ENCODE data around the gene CCDC154.

Gene CCDC154

GRCh38 chr16:1474796-1475551, 30.6 kb upstream of the CCDC154 start, which contains the start of gene CLCN7:
CLCN7 (minus strand) TSS chr16:1475028; CDS start chr16:1474974, 54 bp downstream.
- H3K4ac ChIP-seq (ENCODE audit: low read depth in 1 of 2, low read length in 2 of 2), result peak within 1 kb of the TSS; percentile 91 to 98
- H3K4me1 ChIP-seq (ENCODE audit: control insufficient read depth, insufficient read depth, low read depth, low read length), result peaks cover 37% of the 10 kb centered on the region
- H3K27ac ChIP-seq (ENCODE audit: low read length, poor library complexity, severe bottlenecking), result no peak within 1 kb of the TSS
- peaks cover 4 to 13% of the 10 kb centered on the region in 2 experiments for H3K36me3 ChIP-seq (ENCODE audit: control insufficient read depth in 1 of 2, insufficient read depth in 2 of 2, low read depth in 1 of 2, low read length in 2 of 2)
- peak within 1 kb of the TSS; percentile 95 for H4K91ac ChIP-seq (ENCODE audit: low read length)
- H3K27me3 ChIP-seq (ENCODE audit: control insufficient read depth in 1 of 2, insufficient read depth in 1 of 2, low read length in 2 of 2), result no peaks in the 10 kb centered on the region
- H2AK5ac ChIP-seq (ENCODE audit: low read length, severe bottlenecking), result peak within 1 kb of the TSS; percentile 80
- WGBS, result 5% methylated on average over 97 of the region's 99 CpGs
- H4K8ac ChIP-seq (ENCODE audit: low read length), result peak within 1 kb of the TSS; percentile 100
- H3K4me3 ChIP-seq (ENCODE audit: insufficient read depth in 1 of 2, low read depth in 1 of 2, low read length in 2 of 2), result peak within 1 kb of the TSS; percentile 84 to 99
- peak within 1 kb of the TSS; percentile 44 to 70 for H3K23ac ChIP-seq (ENCODE audit: low read length in 2 of 2)
- H3K18ac ChIP-seq (ENCODE audit: low read depth in 1 of 2, low read length in 2 of 2), result peak within 1 kb of the TSS; percentile 93 to 99
- H2BK5ac ChIP-seq (ENCODE audit: low read depth, low read length, poor library complexity, severe bottlenecking), result no peak within 1 kb of the TSS
- peaks cover 26% of the 10 kb centered on the region for H3K79me1 ChIP-seq (replicated peaks; ENCODE audit: low read length, poor library complexity, severe bottlenecking)
- H2AFZ ChIP-seq (ENCODE audit: low read depth, low read length), result peak within 1 kb of the TSS; percentile 94
- H2BK15ac ChIP-seq (ENCODE audit: low read depth, poor library complexity, severe bottlenecking), result peak within 1 kb of the TSS; percentile 99
- peak within 1 kb of the TSS in 1 of 2 experiments; percentile 96 for H3K14ac ChIP-seq (ENCODE audit: low read length in 2 of 2)
- H2BK12ac ChIP-seq (ENCODE audit: low read length in 2 of 2), result peak within 1 kb of the TSS in 1 of 2 experiments; percentile 81
- peak; percentile 81 for DNase-seq
- H3K9me3 ChIP-seq (ENCODE audit: control insufficient read depth, low read length), result no peaks in the 10 kb centered on the region
- peak within 1 kb of the TSS; percentile 96 for H3K9ac ChIP-seq (ENCODE audit: low read length)
- H3K4me2 ChIP-seq (ENCODE audit: low read length, poor library complexity, severe bottlenecking), result peak within 1 kb of the TSS; percentile 95
- H2BK120ac ChIP-seq (ENCODE audit: low read depth, low read length), result peak within 1 kb of the TSS; percentile 97

- Histone ChIP-seq H3K27ac (ENCODE audit: low read length, poor library complexity, severe bottlenecking) (no peak overlapping the region), H3K9ac (ENCODE audit: low read length) (peak overlapping the region; percentile 96), H3K27me3 (ENCODE audit: control insufficient read depth in 1 of 2, insufficient read depth in 1 of 2, low read length in 2 of 2) (no peaks in the 10 kb centered on the region), H3K14ac (ENCODE audit: low read length in 2 of 2) (peak overlapping the region in 1 of 2 experiments; percentile 96), H2BK120ac (ENCODE audit: low read depth, low read length) (peak overlapping the region; percentile 90), H3K79me1 (replicated peaks; ENCODE audit: low read length, poor library complexity, severe bottlenecking) (peaks cover 31% of the 10 kb centered on the region), H3K4me2 (ENCODE audit: low read length, poor library complexity, severe bottlenecking) (peak overlapping the region; percentile 95), H3K4me3 (ENCODE audit: insufficient read depth in 1 of 2, low read depth in 1 of 2, low read length in 2 of 2) (peak overlapping the region; percentile 84 to 99), H3K18ac (ENCODE audit: low read depth in 1 of 2, low read length in 2 of 2) (peak overlapping the region; percentile 88 to 99), H4K91ac (ENCODE audit: low read length) (peak overlapping the region; percentile 95), H2BK12ac (ENCODE audit: low read length in 2 of 2) (peak overlapping the region in 1 of 2 experiments; percentile 81), H2BK5ac (ENCODE audit: low read depth, low read length, poor library complexity, severe bottlenecking) (no peak overlapping the region), H3K36me3 (ENCODE audit: control insufficient read depth in 1 of 2, insufficient read depth in 2 of 2, low read depth in 1 of 2, low read length in 2 of 2) (peaks cover 4 to 13% of the 10 kb centered on the region in 2 experiments), H3K23ac (ENCODE audit: low read length in 2 of 2) (peak overlapping the region in 1 of 2 experiments; percentile 70), H2AK5ac (ENCODE audit: low read length, severe bottlenecking) (no peak overlapping the region), H3K4ac (ENCODE audit: low read depth in 1 of 2, low read length in 2 of 2) (peak overlapping the region; percentile 91 to 98), H2AFZ (ENCODE audit: low read depth, low read length) (peak overlapping the region; percentile 94), H3K4me1 (ENCODE audit: control insufficient read depth, insufficient read depth, low read depth, low read length) (peaks cover 37% of the 10 kb centered on the region), H3K9me3 (ENCODE audit: control insufficient read depth, low read length) (no peaks in the 10 kb centered on the region), H2BK15ac (ENCODE audit: low read depth, poor library complexity, severe bottlenecking) (peak overlapping the region; percentile 75), H4K8ac (ENCODE audit: low read length) (peak overlapping the region; percentile 99)
- DNase-seq, result no peak
- 24% methylated on average over 42 of the region's 57 CpGs for WGBS
Observed at GRCh38 chr16:1474082-1474795, 29.9 kb upstream of the CCDC154 start.

- no peak overlapping the region for H2AFZ ChIP-seq (ENCODE audit: low read depth, low read length)
- peak overlapping the region; percentile 49 for H3K9ac ChIP-seq (ENCODE audit: low read length)
- no peak overlapping the region for H3K4me2 ChIP-seq (ENCODE audit: low read length, poor library complexity, severe bottlenecking)
- no peak overlapping the region for H2BK5ac ChIP-seq (ENCODE audit: low read depth, low read length, poor library complexity, severe bottlenecking)
- H3K9me3 ChIP-seq (ENCODE audit: control insufficient read depth, low read length), result no peaks in the 10 kb centered on the region
- no peak overlapping the region for H3K18ac ChIP-seq (ENCODE audit: low read depth in 1 of 2, low read length in 2 of 2)
- H3K27me3 ChIP-seq (ENCODE audit: control insufficient read depth in 1 of 2, insufficient read depth in 1 of 2, low read length in 2 of 2), result no peaks in the 10 kb centered on the region
- no peak overlapping the region for H3K23ac ChIP-seq (ENCODE audit: low read length in 2 of 2)
- H3K36me3 ChIP-seq (ENCODE audit: control insufficient read depth in 1 of 2, insufficient read depth in 2 of 2, low read depth in 1 of 2, low read length in 2 of 2), result peaks cover 4 to 15% of the 10 kb centered on the region in 2 experiments
- no peak for DNase-seq
- peak overlapping the region in 1 of 2 experiments; percentile 47 for H3K4me3 ChIP-seq (ENCODE audit: insufficient read depth in 1 of 2, low read depth in 1 of 2, low read length in 2 of 2)
- H3K4me1 ChIP-seq (ENCODE audit: control insufficient read depth, insufficient read depth, low read depth, low read length), result peaks cover 39% of the 10 kb centered on the region
- H3K14ac ChIP-seq (ENCODE audit: low read length in 2 of 2), result no peak overlapping the region
- H2AK5ac ChIP-seq (ENCODE audit: low read length, severe bottlenecking), result no peak overlapping the region
- no peak overlapping the region for H4K8ac ChIP-seq (ENCODE audit: low read length)
- H2BK120ac ChIP-seq (ENCODE audit: low read depth, low read length), result no peak overlapping the region
- H3K27ac ChIP-seq (ENCODE audit: low read length, poor library complexity, severe bottlenecking), result no peak overlapping the region
- no peak overlapping the region for H3K4ac ChIP-seq (ENCODE audit: low read depth in 1 of 2, low read length in 2 of 2)
- H2BK12ac ChIP-seq (ENCODE audit: low read length in 2 of 2), result no peak overlapping the region
- H3K79me1 ChIP-seq (replicated peaks; ENCODE audit: low read length, poor library complexity, severe bottlenecking), result peaks cover 38% of the 10 kb centered on the region
- no peak overlapping the region for H2BK15ac ChIP-seq (ENCODE audit: low read depth, poor library complexity, severe bottlenecking)
- no peak overlapping the region for H4K91ac ChIP-seq (ENCODE audit: low read length)
- WGBS, result 60% methylated on average over 3 of the region's 3 CpGs
Observed at GRCh38 chr16:1472974-1473373, 28.6 kb upstream of the CCDC154 start.

Measured in mesenchymal stem cell (in vitro differentiated cells and primary cell).